ENCODE measurements around the gene ATAD5.
"Not testable (repeated sequence)": the region's sequence is repeated elsewhere in the genome, so short reads cannot be mapped to it uniquely, and the experiment has no call there.

Gene ATAD5

GRCh38 chr17:30814236-30814635, 17.5 kb upstream of the ATAD5 start:
- not testable (repeated sequence) for H3K4me3 Mint-ChIP-seq, H3K9me3 Mint-ChIP-seq, H3K27me3 Mint-ChIP-seq, ATAC-seq, DNase-seq, H3K27ac Mint-ChIP-seq
- peaks cover 70% of the 10 kb centered on the region for H3K4me1 Mint-ChIP-seq

- H3K27ac Mint-ChIP-seq, DNase-seq, H3K9me3 Mint-ChIP-seq, ATAC-seq, H3K27me3 Mint-ChIP-seq, H3K4me3 Mint-ChIP-seq: not testable (repeated sequence)
- H3K4me1 Mint-ChIP-seq, result peaks cover 70% of the 10 kb centered on the region
These were observed 16.9 kb upstream of the ATAD5 start for GRCh38 chr17:30814860-30815259.

GRCh38 chr17:30816165-30816564, 15.6 kb upstream of the ATAD5 start:
- Mint-ChIP-seq H3K4me1 (peaks cover 70% of the 10 kb centered on the region), H3K4me3 (no peak overlapping the region), H3K27me3 (no peaks in the 10 kb centered on the region), H3K9me3 (no peaks in the 10 kb centered on the region), H3K27ac (no peak overlapping the region)
- ATAC-seq, result no peak
- DNase-seq, result no peak

DNA sequence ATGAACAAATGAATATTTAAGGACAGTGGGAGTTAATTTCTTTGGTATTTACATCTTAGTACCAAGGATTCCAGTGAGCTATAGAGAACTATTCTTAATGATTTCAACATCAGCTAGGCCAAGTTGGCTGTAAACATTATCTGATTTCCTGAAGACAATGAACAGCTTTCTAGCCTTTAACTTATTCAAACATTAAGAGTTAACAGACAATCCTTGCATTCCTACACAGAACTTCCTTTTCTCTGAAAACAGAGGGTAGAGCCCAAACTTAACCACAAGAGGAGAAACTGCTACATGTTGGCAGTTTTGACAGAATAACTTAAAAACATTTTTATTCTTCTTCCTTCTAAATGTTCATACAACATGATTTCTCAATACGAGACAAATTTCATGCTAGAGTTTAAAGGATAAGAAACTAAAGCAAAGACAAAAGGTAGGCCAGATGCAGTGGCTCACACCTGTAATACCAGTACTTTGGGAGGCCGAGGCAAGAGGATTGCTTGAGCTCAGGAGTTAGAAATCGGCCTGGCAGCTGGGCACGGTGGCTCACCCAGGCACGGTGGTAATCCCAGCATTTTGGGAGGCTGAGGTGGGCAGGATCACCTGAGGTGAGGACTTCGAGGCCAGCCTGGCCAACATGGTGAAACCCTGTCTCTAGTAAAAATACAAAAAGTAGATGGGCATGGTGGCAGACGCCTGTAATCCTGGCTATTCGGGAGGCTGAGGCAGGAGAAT, 11.6 kb upstream of the ATAD5 start:
- no peaks in the 10 kb centered on the region for H3K9me3 Mint-ChIP-seq
- peak overlapping the region; percentile 95 to 96 for H3K27ac Mint-ChIP-seq
- ATAC-seq, result no peak
- DNase-seq, result no peak
- peak overlapping the region; percentile 94 to 95 for H3K4me3 Mint-ChIP-seq
- no peaks in the 10 kb centered on the region for H3K27me3 Mint-ChIP-seq
- H3K4me1 Mint-ChIP-seq, result peaks cover 60% of the 10 kb centered on the region

- H3K4me3 Mint-ChIP-seq, result peak overlapping the region; percentile 94 to 95
- no peak for ATAC-seq
- peaks cover 56% of the 10 kb centered on the region for H3K4me1 Mint-ChIP-seq
- H3K9me3 Mint-ChIP-seq, result no peaks in the 10 kb centered on the region
- H3K27me3 Mint-ChIP-seq, result no peaks in the 10 kb centered on the region
- H3K27ac Mint-ChIP-seq, result peak overlapping the region; percentile 19 to 90
- no peak for DNase-seq
These were observed 9.7 kb upstream of the ATAD5 start for GRCh38 chr17:30821871-30822723.

GRCh38 chr17:30822919-30823318, 8.8 kb upstream of the ATAD5 start:
- ATAC-seq, H3K27me3 Mint-ChIP-seq, H3K9me3 Mint-ChIP-seq: not testable (repeated sequence)
- Mint-ChIP-seq H3K4me1 (peaks cover 55% of the 10 kb centered on the region), H3K4me3 (peak overlapping the region; percentile 94 to 95), H3K27ac (peak overlapping the region; percentile 84 to 85)
- peak in 1 of 2 donors; percentile 39 for DNase-seq

GRCh38 chr17:30823421-30823820, 8.3 kb upstream of the ATAD5 start:
- Mint-ChIP-seq H3K4me3 (peak overlapping the region; percentile 87 to 94), H3K27me3 (no peaks in the 10 kb centered on the region), H3K27ac (peak overlapping the region; percentile 92 to 94), H3K9me3 (no peaks in the 10 kb centered on the region), H3K4me1 (peaks cover 53% of the 10 kb centered on the region)
- DNase-seq (no peak), ATAC-seq (no peak)

DNA sequence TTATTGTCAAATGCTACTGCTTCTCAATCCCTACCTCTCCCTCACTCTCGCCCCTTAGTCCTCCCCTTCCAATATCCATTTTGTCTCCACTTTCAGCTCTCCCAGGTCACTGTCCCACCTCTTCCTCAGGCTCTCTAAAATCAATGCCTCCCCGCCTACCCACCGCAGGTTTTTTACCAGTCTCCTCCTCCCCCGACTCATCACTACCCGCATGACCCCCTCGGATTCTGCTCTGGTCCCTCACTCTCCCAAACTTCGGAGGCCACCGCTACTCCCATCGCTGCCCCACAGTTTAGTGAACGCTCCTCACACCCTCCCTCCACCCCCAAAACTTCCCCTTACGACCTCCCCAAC, 7.8 kb upstream of the ATAD5 start:
- ATAC-seq (peak; percentile 37), DNase-seq (peak in 1 of 2 donors; percentile 48)
- H3K9me3 Mint-ChIP-seq, result no peaks in the 10 kb centered on the region
- no peaks in the 10 kb centered on the region for H3K27me3 Mint-ChIP-seq
- H3K4me1 Mint-ChIP-seq, result peaks cover 48% of the 10 kb centered on the region
- H3K27ac Mint-ChIP-seq, result peak overlapping the region; percentile 92 to 94
- peak overlapping the region; percentile 87 to 94 for H3K4me3 Mint-ChIP-seq

DNA sequence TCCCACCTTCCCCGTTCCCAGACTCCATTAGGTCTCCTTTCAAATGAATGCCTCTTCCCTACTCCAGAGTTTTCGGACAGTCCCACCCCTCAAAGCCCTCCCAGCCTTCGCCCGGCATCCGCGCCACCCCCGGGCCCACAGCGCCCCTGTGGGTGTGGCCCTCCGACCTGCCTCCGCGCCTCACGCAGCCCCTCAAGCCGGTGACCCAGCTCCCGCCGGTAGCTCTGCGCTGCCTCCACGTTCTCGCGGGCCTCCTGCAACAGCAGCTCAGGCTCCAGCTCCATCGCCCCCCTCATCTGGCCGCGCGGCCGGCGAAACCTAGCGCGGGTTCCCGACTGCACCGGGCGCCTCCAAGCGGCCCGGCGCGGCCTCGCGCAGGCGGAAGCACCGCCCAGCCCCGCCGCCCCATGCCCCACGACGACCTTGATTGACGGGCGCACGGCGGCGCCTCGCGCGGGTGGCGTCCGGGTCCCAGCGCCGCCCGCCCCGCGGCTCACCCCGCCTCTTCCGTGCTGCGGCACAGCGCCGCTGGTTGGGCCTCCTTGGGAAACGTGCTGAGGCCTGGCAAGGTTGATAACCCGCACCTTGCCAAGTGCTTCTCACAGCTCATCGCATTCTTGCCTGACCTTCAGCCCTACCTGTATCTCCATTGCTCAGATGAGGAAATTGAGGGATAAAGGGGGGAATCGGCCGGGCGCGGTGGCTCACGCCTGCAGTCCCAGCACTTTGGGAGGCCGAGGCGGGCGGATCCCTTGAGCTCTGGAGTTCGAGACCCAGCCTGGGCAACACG, 7.2 kb upstream of the ATAD5 start, which contains the start of gene CRLF3:
CRLF3 (minus strand) TSS at position 337 of the 790 bp plus-strand sequence; CDS start at position 296, 41 bp downstream.
- peak; percentile 94 to 95 for DNase-seq
- H3K27me3 Mint-ChIP-seq, result no peaks in the 10 kb centered on the region
- peak within 1 kb of the TSS; percentile 92 to 94 for H3K27ac Mint-ChIP-seq
- no peaks in the 10 kb centered on the region for H3K9me3 Mint-ChIP-seq
- H3K4me3 Mint-ChIP-seq, result peak within 1 kb of the TSS; percentile 87 to 94
- peak; percentile 96 for ATAC-seq
- H3K4me1 Mint-ChIP-seq, result peaks cover 42% of the 10 kb centered on the region

GRCh38 chr17:30827082-30827481, 4.7 kb upstream of the ATAD5 start:
- Mint-ChIP-seq H3K27ac (no peak overlapping the region), H3K4me1 (peaks cover 28% of the 10 kb centered on the region), H3K9me3 (no peaks in the 10 kb centered on the region), H3K27me3 (no peaks in the 10 kb centered on the region), H3K4me3 (no peak overlapping the region)
- ATAC-seq (no peak), DNase-seq (no peak)

- H3K4me3 Mint-ChIP-seq, result no peak overlapping the region
- no peaks in the 10 kb centered on the region for H3K9me3 Mint-ChIP-seq
- H3K27ac Mint-ChIP-seq, result no peak overlapping the region
- no peaks in the 10 kb centered on the region for H3K27me3 Mint-ChIP-seq
- ATAC-seq (no peak), DNase-seq (no peak)
- peaks cover 40% of the 10 kb centered on the region for H3K4me1 Mint-ChIP-seq
These were observed 2.7 kb upstream of the ATAD5 start for GRCh38 chr17:30829022-30829421.

- peaks cover 41% of the 10 kb centered on the region for H3K4me1 Mint-ChIP-seq
- peak overlapping the region; percentile 93 to 99 for H3K4me3 Mint-ChIP-seq
- no peak for DNase-seq
- H3K27me3 Mint-ChIP-seq, result no peaks in the 10 kb centered on the region
- H3K9me3 Mint-ChIP-seq, result no peaks in the 10 kb centered on the region
- peak overlapping the region; percentile 97 to 98 for H3K27ac Mint-ChIP-seq
- ATAC-seq, result peak; percentile 64
These were observed 509 bp upstream of the ATAD5 start for GRCh38 chr17:30831257-30831656.

DNA sequence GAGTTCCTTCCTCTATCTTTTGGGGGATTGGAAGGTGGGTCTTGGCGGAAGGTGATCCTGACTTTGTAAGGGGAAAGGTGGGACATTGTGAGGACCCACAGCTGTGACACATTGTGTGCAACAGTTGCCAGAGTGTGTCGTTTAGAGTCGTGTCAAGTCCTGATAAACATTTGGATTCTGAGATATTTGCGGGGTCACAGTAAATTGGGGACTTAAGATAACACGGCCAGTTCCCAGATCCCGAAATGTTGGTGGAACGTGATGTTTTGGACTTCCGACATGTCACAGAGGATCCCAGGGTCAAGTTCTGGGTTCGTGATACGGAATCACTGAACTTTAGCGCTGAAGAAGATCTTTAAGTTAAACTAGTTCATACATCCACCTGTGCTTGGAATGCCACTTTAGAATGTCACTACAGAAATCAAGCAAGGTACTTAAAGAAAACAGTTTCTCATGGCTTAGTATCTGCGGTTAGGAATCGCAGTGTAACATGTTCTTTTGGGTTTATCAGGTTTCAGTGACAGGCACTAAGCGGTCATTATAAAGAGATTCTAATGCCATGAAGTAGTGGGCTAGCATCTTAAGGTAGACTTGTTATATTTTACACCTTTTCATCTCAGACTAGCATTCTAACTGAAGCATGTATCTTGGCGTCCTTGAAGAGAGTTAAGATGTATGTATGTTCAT, 815 bp downstream of the ATAD5 start:
- Mint-ChIP-seq H3K4me3 (peak overlapping the region; percentile 93 to 99), H3K27me3 (no peaks in the 10 kb centered on the region), H3K27ac (peak overlapping the region; percentile 97 to 98), H3K9me3 (no peaks in the 10 kb centered on the region), H3K4me1 (peaks cover 41% of the 10 kb centered on the region)
- peak; percentile 4 for ATAC-seq
- no peak for DNase-seq

GRCh38 chr17:30838202-30838807, 6.5 kb downstream of the ATAD5 start:
- ATAC-seq (no peak), DNase-seq (no peak)
- peaks cover 18% of the 10 kb centered on the region for H3K4me1 Mint-ChIP-seq
- H3K4me3 Mint-ChIP-seq, result no peak overlapping the region
- no peaks in the 10 kb centered on the region for H3K27me3 Mint-ChIP-seq
- no peak overlapping the region for H3K27ac Mint-ChIP-seq
- H3K9me3 Mint-ChIP-seq, result no peaks in the 10 kb centered on the region

GRCh38 chr17:30840771-30841170, 9.0 kb downstream of the ATAD5 start:
- Mint-ChIP-seq H3K4me3 (no peak overlapping the region), H3K27me3 (no peaks in the 10 kb centered on the region), H3K27ac (no peak overlapping the region), H3K9me3 (no peaks in the 10 kb centered on the region), H3K4me1 (no peaks in the 10 kb centered on the region)
- DNase-seq, result no peak
- ATAC-seq, result no peak

Measured in stimulated activated naive CD8-positive, alpha-beta T cell treated with anti-CD3 and anti-CD28 coated beads, Interleukin-15, amount 100 ng/mL, for 72 hours (primary cell).